Sigmoid colon (tissue), 7 donors: ENCODE results near the gene OPN4. TPM values are rescaled to one million over a fixed set of nuclear protein-coding genes. Genes with fewer than 3 reads are reported as not detected.

Source experiments
- DNase-seq: peaks from one replicate; pipeline ENCODE4 v3.0.0-alpha.2; 2019
- H3K27ac ChIP-seq, 4 donors: fragments of 200-600 bp; sonication (generic); one replicate each; pipeline ENCODE4 v1.5.1; 2016 to 2019; ENCODE audit warnings: mild to moderate bottlenecking in 1 of 4
- H3K27me3 ChIP-seq, 3 donors: fragments of 200-600 bp; sonication (generic); one replicate each; pipeline ENCODE4 v1.5.1; 2019; ENCODE audit warnings: mild to moderate bottlenecking in 1 of 3
- H3K36me3 ChIP-seq, 4 donors: fragments of 200-600 bp; sonication (generic); one replicate each; pipeline ENCODE4 v1.5.1; 2016 to 2019
- H3K4me1 ChIP-seq, 4 donors: fragments of 200-600 bp; sonication (generic); one replicate each; pipeline ENCODE4 v1.5.1; 2017 to 2019
- H3K4me3 ChIP-seq, 4 donors: fragments of 200-600 bp; sonication (generic); one replicate each; pipeline ENCODE4 v1.5.1; 2017 to 2019; ENCODE audit warnings: mild to moderate bottlenecking in 2 of 4, moderate library complexity in 1 of 4
- H3K9me3 ChIP-seq, 4 donors: fragments of 200-600 bp in 3 of 4; sonication (generic) in 3 of 4; one replicate each; pipeline versions ENCODE4 v1.5.1 to v1.6.1; 2013 to 2019
- EP300 ChIP-seq, 4 donors: sonication (generic); formaldehyde crosslinking; IDR thresholded peaks; one replicate each; pipeline ENCODE4 v1.6.1; 2017; ENCODE audit warnings: antibody characterized with exemption in 4 of 4
- POLR2A ChIP-seq, 2 donors: fragments of 450-650 bp; IDR thresholded peaks; one replicate each; pipeline ENCODE4 v1.6.1; 2016; ENCODE audit warnings: antibody characterized with exemption in 2 of 2, mild to moderate bottlenecking in 2 of 2, moderate library complexity in 2 of 2
- POLR2AphosphoS5 ChIP-seq, 4 donors: sonication (generic); formaldehyde crosslinking; IDR thresholded peaks; one replicate each; pipeline ENCODE4 v1.6.1; 2017; ENCODE audit warnings: antibody characterized with exemption in 4 of 4
- WGBS, 2 donors: extraction: QIAGEN DNeasy Blood & Tissue Kit; methylation state at CpG; one replicate each; pipeline ENCODE4 v1.1.7; 2013; 5-methylcytosine and 5-hydroxymethylcytosine counted together
- intact Hi-C: fragments of 100-400 bp; cut with DNase I; formaldehyde crosslinking; loops from one replicate; pipeline ENCODE4 v1.15.1; 2023
- polyA plus RNA-seq, 3 donors: library from polyadenylated mRNA; stranded (reverse); fragments of 200-250 nt; gene quantifications; one replicate each; pipeline ENCODE4 v1.2.3, GENCODE V29; 2013
- total RNA-seq, 4 donors: library from RNA; depleted of rRNA; stranded (reverse); fragments of >200 nt; gene quantifications; one replicate each; pipeline ENCODE4 v1.1.0, GENCODE V29; 2016
- TF ChIP-seq, protein P1 (sequence below), 4 experiments: fragments of 450-650 bp in 3 of 4; fragments of 200-600 bp in 1 of 4; IDR thresholded peaks; one replicate each; pipeline ENCODE4 v1.5.1; 2016 to 2019; ENCODE audit warnings: antibody characterized with exemption in 4 of 4, mild to moderate bottlenecking in 3 of 4, moderate library complexity in 2 of 4
- donor health status: healthy with polysubstance abuse.
- donor health status: Bipolar disorder and iron deficiency.
- donor health status: healthy.

Gene OPN4
- total and polyA plus RNA-seq, 7 donors = 0.04 TPM; not detected in 6

DNA sequence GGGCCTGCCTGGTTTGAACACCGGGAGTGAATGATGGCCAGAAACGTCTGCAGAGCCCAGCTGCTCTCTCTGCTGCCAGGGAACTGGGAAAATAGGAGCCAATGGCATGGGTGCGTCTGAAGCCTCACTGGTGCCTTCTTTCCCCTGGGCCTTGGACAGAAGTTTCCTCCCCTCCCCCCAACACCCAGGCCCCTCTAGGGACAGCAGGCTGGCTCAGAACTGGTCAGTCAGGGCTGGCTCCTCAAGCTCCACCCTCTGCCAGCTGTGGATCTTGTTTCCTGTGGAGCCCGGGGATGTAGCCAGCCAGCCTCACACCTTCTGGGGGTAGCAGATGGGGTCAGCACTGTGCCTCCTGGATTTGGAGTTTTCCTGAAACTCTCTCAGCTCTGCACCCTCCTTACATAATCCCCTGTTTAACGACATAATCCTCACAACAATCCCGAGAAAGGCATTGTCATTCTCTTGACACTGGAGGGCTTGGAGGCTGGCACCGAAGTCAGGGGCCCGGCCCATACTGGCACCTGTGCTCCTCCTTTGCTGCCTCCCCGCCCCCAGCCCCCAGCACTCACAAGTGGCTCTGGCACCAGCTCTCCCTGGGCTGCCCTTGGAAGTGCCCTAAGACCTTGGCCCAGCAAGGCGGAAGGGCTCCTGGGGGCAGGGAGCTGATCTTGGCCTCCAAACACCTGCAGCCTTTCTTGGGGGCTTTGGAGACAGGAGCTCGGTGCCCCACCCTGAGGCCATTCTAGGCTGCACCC is 19.7 kb downstream of the OPN4 start:
- H3K27ac ChIP-seq = peak overlapping the region; percentile 87 to 96 (median 92)
- no peak for TF ChIP-seq POLR2A (IDR thresholded peaks at IDR 0.05)
- H3K27me3 ChIP-seq = no peaks in the 10 kb centered on the region
- no peaks in the 10 kb centered on the region for H3K9me3 ChIP-seq
- no peak for DNase-seq
- intact Hi-C loops = no loop called here
- H3K4me1 ChIP-seq = peaks cover 0 to 88% (median 71%) of the 10 kb centered on the region in 4 donors
- H3K36me3 ChIP-seq = no peaks in the 10 kb centered on the region
- WGBS, 2 donors = 40 to 53% methylated on average over 11 of the region's 11 CpGs
- H3K4me3 ChIP-seq = no peak overlapping the region

DNA sequence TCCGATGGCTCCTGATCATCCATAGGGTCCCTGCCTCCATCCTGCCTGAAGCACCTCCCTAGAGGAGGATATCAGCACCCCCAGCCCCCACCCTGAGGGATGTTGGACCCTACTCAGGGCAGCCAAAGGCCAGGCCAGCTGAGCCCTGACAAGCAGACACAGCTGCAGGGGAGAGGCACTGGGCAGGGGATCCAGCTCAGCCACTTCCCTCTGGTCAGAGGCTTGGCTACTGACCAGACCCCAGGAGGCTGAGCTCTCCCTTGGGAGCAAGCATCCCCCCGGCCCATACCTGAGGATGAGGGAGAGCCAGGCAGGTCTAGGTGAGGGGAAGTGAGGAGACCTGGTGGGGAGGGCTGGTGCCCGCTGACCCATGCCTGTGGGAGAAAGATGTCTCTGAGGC is 20.6 kb downstream of the OPN4 start:
- Histone ChIP-seq H3K27ac (peak overlapping the region; percentile 87 to 96 (median 92)), H3K4me3 (no peak overlapping the region), H3K9me3 (no peaks in the 10 kb centered on the region), H3K27me3 (no peaks in the 10 kb centered on the region), H3K36me3 (peaks cover 0 to 3% (median 0%) of the 10 kb centered on the region in 4 donors), H3K4me1 (peaks cover 0 to 82% (median 74%) of the 10 kb centered on the region in 4 donors)
- 92 to 95% methylated on average over 3 of the region's 3 CpGs for WGBS, 2 donors
- TF ChIP-seq, protein P1, sequence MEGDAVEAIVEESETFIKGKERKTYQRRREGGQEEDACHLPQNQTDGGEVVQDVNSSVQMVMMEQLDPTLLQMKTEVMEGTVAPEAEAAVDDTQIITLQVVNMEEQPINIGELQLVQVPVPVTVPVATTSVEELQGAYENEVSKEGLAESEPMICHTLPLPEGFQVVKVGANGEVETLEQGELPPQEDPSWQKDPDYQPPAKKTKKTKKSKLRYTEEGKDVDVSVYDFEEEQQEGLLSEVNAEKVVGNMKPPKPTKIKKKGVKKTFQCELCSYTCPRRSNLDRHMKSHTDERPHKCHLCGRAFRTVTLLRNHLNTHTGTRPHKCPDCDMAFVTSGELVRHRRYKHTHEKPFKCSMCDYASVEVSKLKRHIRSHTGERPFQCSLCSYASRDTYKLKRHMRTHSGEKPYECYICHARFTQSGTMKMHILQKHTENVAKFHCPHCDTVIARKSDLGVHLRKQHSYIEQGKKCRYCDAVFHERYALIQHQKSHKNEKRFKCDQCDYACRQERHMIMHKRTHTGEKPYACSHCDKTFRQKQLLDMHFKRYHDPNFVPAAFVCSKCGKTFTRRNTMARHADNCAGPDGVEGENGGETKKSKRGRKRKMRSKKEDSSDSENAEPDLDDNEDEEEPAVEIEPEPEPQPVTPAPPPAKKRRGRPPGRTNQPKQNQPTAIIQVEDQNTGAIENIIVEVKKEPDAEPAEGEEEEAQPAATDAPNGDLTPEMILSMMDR (IDR thresholded peaks at IDR 0.05) = no peak
- TF ChIP-seq POLR2AphosphoS5 (IDR thresholded peaks at IDR 0.05) (no peak), EP300 (IDR thresholded peaks at IDR 0.05) (no peak), POLR2A (IDR thresholded peaks at IDR 0.05) (no peak)
- intact Hi-C loops = no loop called here
- no peak for DNase-seq

DNA sequence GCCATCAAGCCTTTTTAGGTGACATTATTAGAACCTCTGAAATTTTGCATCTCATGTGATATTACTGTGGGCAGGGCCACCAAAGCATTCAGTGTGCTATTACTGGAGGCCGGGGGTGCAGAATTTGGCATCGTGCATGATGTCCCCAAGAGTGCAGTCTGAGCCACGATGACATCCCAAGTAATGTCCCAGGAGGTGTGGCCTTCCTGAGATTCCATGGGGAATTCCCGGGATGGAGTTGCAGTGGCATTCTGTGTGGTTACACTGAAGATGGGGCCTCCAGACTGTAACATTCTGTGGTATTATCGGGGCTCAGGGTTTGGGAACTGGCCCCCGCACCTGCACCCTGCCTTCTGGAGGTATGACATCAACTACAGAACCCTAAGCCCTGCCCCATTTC is 23.0 kb downstream of the OPN4 start:
- 75 to 79% methylated on average over 6 of the region's 6 CpGs for WGBS, 2 donors
- no peak for DNase-seq
- peaks cover 0 to 14% (median 4%) of the 10 kb centered on the region in 4 donors for H3K36me3 ChIP-seq
- TF ChIP-seq EP300 (IDR thresholded peaks at IDR 0.05) (no peak), POLR2A (IDR thresholded peaks at IDR 0.05) (no peak)
- TF ChIP-seq, protein P1 (IDR thresholded peaks at IDR 0.05) = no peak
- peak overlapping the region; percentile 87 to 96 (median 92) for H3K27ac ChIP-seq
- H3K27me3 ChIP-seq = no peaks in the 10 kb centered on the region
- peaks cover 0 to 88% (median 76%) of the 10 kb centered on the region in 4 donors for H3K4me1 ChIP-seq
- intact Hi-C loops = no loop called here
- H3K4me3 ChIP-seq = no peak overlapping the region
- no peaks in the 10 kb centered on the region for H3K9me3 ChIP-seq

DNA sequence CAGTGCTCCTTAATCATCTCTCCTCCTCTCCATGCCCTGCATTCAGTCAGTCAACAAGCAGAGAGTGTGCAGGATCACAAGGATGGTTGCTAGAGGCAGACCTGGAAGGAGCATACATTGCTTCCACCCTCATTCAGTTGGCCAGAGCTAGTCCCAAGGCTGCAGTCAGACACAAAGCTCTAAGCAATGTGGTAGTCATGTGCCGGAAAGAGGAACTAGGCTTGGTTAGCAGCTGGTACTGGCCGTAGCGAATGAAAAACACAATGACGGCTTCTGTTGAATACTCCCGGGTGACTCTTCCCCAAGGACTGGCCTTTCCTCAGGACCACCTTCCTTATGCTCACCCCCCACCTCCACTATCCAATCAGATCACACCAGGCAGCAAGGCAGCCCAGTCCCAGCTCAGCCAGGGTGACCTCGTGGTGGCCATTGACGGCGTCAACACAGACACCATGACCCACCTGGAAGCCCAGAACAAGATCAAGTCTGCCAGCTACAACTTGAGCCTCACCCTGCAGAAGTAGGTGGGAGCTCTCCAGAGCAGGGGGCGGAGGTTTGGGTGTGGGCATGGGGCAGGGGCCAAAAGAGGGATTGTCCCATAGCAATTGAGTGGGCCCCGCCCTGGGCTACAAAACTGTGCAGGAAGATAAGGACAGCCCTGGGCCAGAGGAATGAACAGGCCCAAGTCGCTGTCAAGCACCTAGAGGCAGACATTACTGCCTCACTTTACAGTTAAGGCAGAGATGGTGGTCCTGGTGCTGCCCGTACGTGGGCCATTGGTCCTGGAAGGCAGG is 24.8 kb downstream of the OPN4 start:
- intact Hi-C loops = no loop called here
- Histone ChIP-seq H3K27me3 (no peaks in the 10 kb centered on the region), H3K9me3 (no peaks in the 10 kb centered on the region), H3K4me1 (peaks cover 0 to 88% (median 75%) of the 10 kb centered on the region in 4 donors), H3K36me3 (peaks cover 0 to 14% (median 5%) of the 10 kb centered on the region in 4 donors), H3K4me3 (no peak overlapping the region), H3K27ac (peak overlapping the region; percentile 88 to 95 (median 92))
- no peak for DNase-seq
- TF ChIP-seq, protein P1 (IDR thresholded peaks at IDR 0.05) = no peak
- TF ChIP-seq POLR2AphosphoS5 (IDR thresholded peaks at IDR 0.05) (no peak), EP300 (IDR thresholded peaks at IDR 0.05) (no peak), POLR2A (IDR thresholded peaks at IDR 0.05) (no peak)
- 77 to 78% methylated on average over 13 of the region's 13 CpGs for WGBS, 2 donors

DNA sequence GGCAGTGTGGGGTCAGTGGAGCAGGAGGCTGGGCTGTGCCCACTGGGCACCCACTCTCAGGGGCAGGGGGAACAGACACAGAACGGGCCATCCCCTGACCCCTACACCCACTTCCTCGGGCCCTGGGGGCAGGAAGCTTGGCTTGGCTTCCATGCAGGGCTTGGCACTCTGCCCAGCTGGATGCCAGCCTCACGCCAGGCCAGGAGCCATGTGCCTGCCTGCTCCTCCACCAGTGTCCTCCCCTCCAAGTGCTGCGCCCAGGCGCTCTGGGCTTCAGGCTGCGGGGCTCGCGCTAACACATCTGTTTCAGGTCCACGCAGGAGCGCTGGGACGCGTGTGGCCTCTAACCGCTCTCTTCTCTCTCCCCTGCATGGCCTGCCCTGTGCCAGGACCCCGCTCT is 26.7 kb downstream of the OPN4 start:
- Histone ChIP-seq H3K4me1 (peaks cover 0 to 88% (median 73%) of the 10 kb centered on the region in 4 donors), H3K27ac (peak overlapping the region; percentile 88 to 95 (median 92)), H3K9me3 (no peaks in the 10 kb centered on the region), H3K27me3 (no peaks in the 10 kb centered on the region), H3K36me3 (peaks cover 0 to 14% (median 5%) of the 10 kb centered on the region in 4 donors), H3K4me3 (no peak overlapping the region)
- DNase-seq = peak; percentile 80
- TF ChIP-seq EP300 (IDR thresholded peaks at IDR 0.05) (no peak), POLR2AphosphoS5 (IDR thresholded peaks at IDR 0.05) (peak in 1 of 4 donors; percentile 34)
- intact Hi-C loops = loop anchor here (10.0 kb wide), 1 partner anchor 414 kb away; the partner anchor contains the start of genes GLUD1 and SHLD2
- WGBS, 2 donors = 76 to 79% methylated on average over 14 of the region's 14 CpGs
